GM21526 (cell line): Measurements from ENCODE around the gene ZSCAN1.
"Not testable (repeated sequence)": the region's sequence is repeated elsewhere in the genome, so short reads cannot be mapped to it uniquely, and the experiment has no call there.

Source experiments
- ATAC-seq: cut with Tn5 transposase; IDR thresholded peaks from one replicate; pipeline ENCODE4 v1.9.1; 2021; ENCODE audit warnings: moderate library complexity; ENCODE audit not compliant: unreplicated experiment, low FRiP score

The ZSCAN1 gene

GRCh38 chr19:58033741-58034476 is at the start of gene ZSCAN1:
ZSCAN1 (plus strand) TSS chr19:58034025; CDS start chr19:58037837, 3,812 bp downstream.
- no peak for ATAC-seq

GRCh38 chr19:57992841-57993240 is 41.0 kb upstream of the ZSCAN1 start:
- no peak for ATAC-seq

- ATAC-seq = no peak
Measured at GRCh38 chr19:58000677-58001076, 33.1 kb upstream of the ZSCAN1 start.

- no peak for ATAC-seq
Measured at GRCh38 chr19:58001895-58002369, 31.9 kb upstream of the ZSCAN1 start.

- ATAC-seq = peak; percentile 90
Measured at GRCh38 chr19:58002384-58003173, 31.2 kb upstream of the ZSCAN1 start, which contains the start of gene ZNF606. ZNF606 (minus strand) TSS chr19:58002820; CDS start chr19:58001319, 1,501 bp downstream.

GRCh38 chr19:58003174-58003828 is 30.5 kb upstream of the ZSCAN1 start:
- ATAC-seq = no peak

GRCh38 chr19:58007285-58007684 is 26.5 kb upstream of the ZSCAN1 start:
- ATAC-seq = no peak

- ATAC-seq = not testable (repeated sequence)
Measured at GRCh38 chr19:58008877-58009276, 24.9 kb upstream of the ZSCAN1 start.

GRCh38 chr19:58009301-58009665 is 24.5 kb upstream of the ZSCAN1 start:
- no peak for ATAC-seq

GRCh38 chr19:58009666-58010301 is 24.0 kb upstream of the ZSCAN1 start:
- no peak for ATAC-seq

- ATAC-seq = no peak
Measured at GRCh38 chr19:58010507-58010906, 23.3 kb upstream of the ZSCAN1 start.

GRCh38 chr19:58014141-58014540 is 19.7 kb upstream of the ZSCAN1 start:
- ATAC-seq = no peak

- no peak for ATAC-seq
Measured at GRCh38 chr19:58020129-58020528, 13.7 kb upstream of the ZSCAN1 start.

- no peak for ATAC-seq
Measured at GRCh38 chr19:58021541-58022282, 12.1 kb upstream of the ZSCAN1 start.

GRCh38 chr19:58022283-58022660 is 11.6 kb upstream of the ZSCAN1 start:
- no peak for ATAC-seq

- no peak for ATAC-seq
Measured at GRCh38 chr19:58024661-58025060, 9.2 kb upstream of the ZSCAN1 start.

GRCh38 chr19:58034477-58034793 is 610 bp downstream of the ZSCAN1 start:
- no peak for ATAC-seq

- no peak for ATAC-seq
Measured at GRCh38 chr19:58035863-58036262, 2.0 kb downstream of the ZSCAN1 start.

- no peak for ATAC-seq
Measured at GRCh38 chr19:58037927-58038687, 4.3 kb downstream of the ZSCAN1 start.
